Mucosa of stomach (tissue), 1 donor: Measurements from ENCODE around the gene COL23A1.
"Not testable (repeated sequence)": the region's sequence is repeated elsewhere in the genome, so short reads cannot be mapped to it uniquely, and the experiment has no call there.

Experiments
- H3K27me3 ChIP-seq: one replicate; pipeline ENCODE4 v1.7.0; 2013; ENCODE audit warnings: mild to moderate bottlenecking, low read length; ENCODE audit not compliant: control insufficient read depth, insufficient read depth
- H3K36me3 ChIP-seq: one replicate; pipeline ENCODE4 v1.7.0; 2013; ENCODE audit warnings: low read length; ENCODE audit not compliant: control insufficient read depth, insufficient read depth
- H3K4me1 ChIP-seq: one replicate; pipeline ENCODE4 v1.7.0; 2013; ENCODE audit warnings: mild to moderate bottlenecking, low read length; ENCODE audit not compliant: control insufficient read depth, insufficient read depth
- H3K4me3 ChIP-seq: one replicate; pipeline ENCODE4 v1.7.0; 2013; ENCODE audit warnings: low read length
- H3K9ac ChIP-seq: one replicate; pipeline ENCODE4 v1.7.0; 2013; ENCODE audit warnings: mild to moderate bottlenecking, low read length, moderate library complexity
- H3K9me3 ChIP-seq: one replicate; pipeline ENCODE4 v1.7.0; 2013; ENCODE audit warnings: mild to moderate bottlenecking, low read length, moderate library complexity; ENCODE audit not compliant: control insufficient read depth
- donor health status: Pancreatic carcinoma.

COL23A1 gene

GRCh38 chr5:178198706-178199105 is 391.5 kb downstream of the COL23A1 start:
- peaks cover 5% of the 10 kb centered on the region for H3K27me3 ChIP-seq
- no peak overlapping the region for H3K9ac ChIP-seq
- H3K4me3 ChIP-seq, result no peak overlapping the region
- no peaks in the 10 kb centered on the region for H3K4me1 ChIP-seq
- H3K36me3 ChIP-seq, result no peaks in the 10 kb centered on the region
- H3K9me3 ChIP-seq, result no peaks in the 10 kb centered on the region

DNA sequence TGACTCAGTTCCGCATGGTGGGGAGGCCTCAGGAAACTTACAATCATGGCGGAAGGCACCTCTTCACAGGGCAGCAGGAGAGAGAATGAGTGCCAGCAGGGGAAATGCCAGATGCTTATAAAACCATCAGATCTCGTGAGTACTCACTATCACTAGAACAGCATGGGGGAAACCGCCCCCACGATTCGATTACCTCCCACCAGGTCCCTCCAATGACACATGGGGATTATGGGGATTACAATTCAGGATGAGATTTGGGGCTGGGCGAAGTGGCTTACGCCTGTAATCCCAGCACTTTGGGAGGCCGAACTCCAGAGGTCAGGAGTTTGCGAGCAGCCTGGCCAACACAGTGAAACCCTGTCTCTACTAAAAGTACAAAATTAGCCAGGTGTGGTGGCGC is 392.0 kb downstream of the COL23A1 start:
- H3K9me3 ChIP-seq, H3K27me3 ChIP-seq, H3K36me3 ChIP-seq, H3K9ac ChIP-seq, H3K4me1 ChIP-seq, H3K4me3 ChIP-seq: not testable (repeated sequence)

DNA sequence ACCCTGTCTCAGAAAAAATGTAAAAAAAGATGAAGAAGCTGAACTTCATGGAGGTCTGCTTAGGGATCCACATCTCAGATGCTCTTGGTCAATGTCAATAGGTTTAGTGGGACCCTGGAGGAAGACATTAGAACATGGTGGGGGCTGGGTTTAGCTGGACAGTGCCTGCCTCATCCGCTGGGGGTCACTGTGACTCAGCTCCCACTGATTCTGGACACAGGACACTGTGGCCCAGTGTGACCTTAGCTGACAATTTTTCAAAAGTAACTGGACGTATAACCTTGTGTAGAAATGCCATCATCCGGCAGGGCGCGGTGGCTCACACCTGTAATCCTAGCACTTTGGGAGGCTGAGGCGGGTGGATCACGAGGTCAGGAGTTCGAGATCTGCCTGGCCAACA is 393.2 kb downstream of the COL23A1 start:
- H3K9ac ChIP-seq, result no peak overlapping the region
- H3K4me1 ChIP-seq, result no peaks in the 10 kb centered on the region
- H3K36me3 ChIP-seq, result no peaks in the 10 kb centered on the region
- no peak overlapping the region for H3K4me3 ChIP-seq
- peaks cover 5% of the 10 kb centered on the region for H3K27me3 ChIP-seq
- H3K9me3 ChIP-seq, result no peaks in the 10 kb centered on the region

DNA sequence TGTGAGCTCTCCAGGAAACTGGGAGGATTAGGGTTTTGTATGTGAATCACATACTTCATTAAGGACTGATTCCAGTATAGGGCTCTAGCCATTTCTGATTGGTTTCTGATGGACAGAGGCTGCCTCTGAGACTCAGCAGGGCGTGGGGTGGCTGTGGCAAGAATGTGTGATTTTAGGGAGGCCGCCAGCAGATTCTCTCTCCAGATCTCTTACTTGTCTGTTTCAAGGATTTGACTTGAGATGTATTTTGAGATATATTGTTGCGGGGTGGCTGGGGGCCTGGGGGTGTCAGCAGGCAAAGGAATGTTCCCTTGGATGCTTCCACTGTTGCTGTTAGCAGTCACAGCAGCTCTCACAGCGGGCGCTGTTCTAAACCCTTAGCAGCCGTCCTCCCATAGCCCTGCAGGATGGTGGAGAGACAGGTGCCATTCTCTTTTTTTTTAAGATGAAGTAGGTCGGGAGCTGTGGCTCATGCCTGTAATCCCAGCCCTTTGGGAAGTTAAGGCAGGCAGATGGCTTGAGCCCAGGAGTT is 393.8 kb downstream of the COL23A1 start:
- no peaks in the 10 kb centered on the region for H3K9me3 ChIP-seq
- H3K4me1 ChIP-seq, result no peaks in the 10 kb centered on the region
- H3K4me3 ChIP-seq, result no peak overlapping the region
- H3K36me3 ChIP-seq, result no peaks in the 10 kb centered on the region
- H3K9ac ChIP-seq, result no peak overlapping the region
- H3K27me3 ChIP-seq, result peaks cover 5% of the 10 kb centered on the region

DNA sequence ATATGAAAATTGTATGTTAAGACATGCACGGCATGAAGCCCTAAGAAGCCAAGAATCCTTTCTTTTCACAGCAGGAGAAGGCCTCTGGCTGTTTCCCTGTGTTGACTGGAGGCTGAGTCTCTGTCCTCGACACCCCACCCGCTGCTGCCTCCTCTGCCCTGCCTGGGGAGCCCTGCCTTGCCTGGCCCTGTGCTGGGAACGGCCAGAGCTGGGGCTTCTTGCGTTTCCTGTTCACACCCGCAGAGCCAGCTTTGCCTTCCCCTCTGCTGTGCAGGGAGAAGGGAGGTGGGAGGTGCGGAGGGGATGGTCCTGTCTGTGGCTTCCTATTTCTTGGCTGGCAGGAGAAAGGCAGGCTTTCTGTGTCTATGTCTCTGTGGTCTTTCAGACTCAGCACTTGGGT is 396.2 kb downstream of the COL23A1 start:
- Histone ChIP-seq H3K4me3 (no peak overlapping the region), H3K36me3 (no peaks in the 10 kb centered on the region), H3K9ac (no peak overlapping the region), H3K27me3 (peaks cover 5% of the 10 kb centered on the region), H3K9me3 (no peaks in the 10 kb centered on the region), H3K4me1 (no peaks in the 10 kb centered on the region)

- H3K36me3 ChIP-seq, result no peaks in the 10 kb centered on the region
- no peak overlapping the region for H3K4me3 ChIP-seq
- no peak overlapping the region for H3K9ac ChIP-seq
- peaks cover 5% of the 10 kb centered on the region for H3K27me3 ChIP-seq
- H3K4me1 ChIP-seq, result no peaks in the 10 kb centered on the region
- H3K9me3 ChIP-seq, result no peaks in the 10 kb centered on the region
Measured at GRCh38 chr5:178193251-178193809, 396.9 kb downstream of the COL23A1 start.

DNA sequence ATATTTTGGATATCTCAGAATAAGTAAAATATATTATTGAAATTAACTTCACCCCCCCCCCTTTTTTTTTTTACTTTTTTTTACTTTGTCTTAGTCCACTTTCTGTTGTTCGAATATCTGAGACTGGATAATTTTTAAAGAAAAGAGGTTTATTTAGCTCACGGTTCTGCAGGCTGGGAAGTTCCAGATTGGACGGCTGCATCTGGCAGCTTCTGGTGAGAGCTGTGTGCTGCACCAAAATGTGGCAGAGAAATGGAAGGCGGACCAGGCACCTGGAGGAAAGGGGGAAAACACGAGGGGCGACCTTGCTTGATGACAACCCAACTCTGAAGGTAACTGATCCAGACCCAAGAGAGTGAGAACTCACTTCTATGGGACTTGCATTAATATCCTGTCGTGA is 397.4 kb downstream of the COL23A1 start:
- no peaks in the 10 kb centered on the region for H3K36me3 ChIP-seq
- H3K9me3 ChIP-seq, result no peaks in the 10 kb centered on the region
- H3K9ac ChIP-seq, result no peak overlapping the region
- H3K27me3 ChIP-seq, result peaks cover 5% of the 10 kb centered on the region
- no peaks in the 10 kb centered on the region for H3K4me1 ChIP-seq
- H3K4me3 ChIP-seq, result no peak overlapping the region

DNA sequence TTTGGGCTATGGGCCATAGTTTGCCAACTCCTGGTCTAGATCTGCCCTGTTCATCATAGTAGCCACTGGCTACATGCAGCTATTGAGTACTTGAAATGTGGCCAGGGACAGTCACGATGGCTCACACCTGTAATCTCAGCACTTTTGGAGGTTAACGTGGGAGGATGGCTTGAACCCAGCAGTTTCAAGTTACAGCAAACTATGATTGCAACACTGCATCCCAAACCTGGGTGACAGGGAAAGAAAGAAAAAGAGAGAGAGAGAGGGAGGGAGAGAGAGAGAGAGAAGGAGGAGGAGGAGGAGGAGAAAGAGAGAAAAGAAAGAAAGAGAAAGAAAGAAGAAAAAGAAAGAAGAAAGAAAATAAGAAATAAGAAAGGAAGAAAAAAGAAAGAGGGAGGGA is 397.9 kb downstream of the COL23A1 start:
- no peaks in the 10 kb centered on the region for H3K9me3 ChIP-seq

DNA sequence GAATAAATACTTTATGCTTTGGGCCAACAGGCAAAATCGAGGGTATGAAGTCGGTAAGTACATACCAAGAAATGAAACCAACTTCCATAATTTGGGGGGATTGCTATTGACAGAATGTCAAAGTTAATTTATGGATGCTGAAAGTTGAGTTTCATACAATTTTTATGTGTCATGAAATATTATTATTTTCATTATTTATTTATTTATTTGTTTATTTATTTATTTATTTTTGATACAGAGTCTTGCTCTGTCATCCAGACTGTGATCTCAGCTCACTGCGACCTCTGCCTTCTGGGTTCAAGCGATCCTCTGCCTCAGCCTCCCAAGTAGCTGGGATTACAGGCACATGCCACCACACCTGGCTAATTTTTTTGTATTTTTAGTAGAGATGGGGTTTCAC is 398.5 kb downstream of the COL23A1 start:
- Histone ChIP-seq H3K9ac (no peak overlapping the region), H3K4me1 (no peaks in the 10 kb centered on the region), H3K36me3 (no peaks in the 10 kb centered on the region), H3K4me3 (no peak overlapping the region), H3K9me3 (no peaks in the 10 kb centered on the region), H3K27me3 (peaks cover 5% of the 10 kb centered on the region)

More for the DNA sequence above, 397.9 kb downstream of the COL23A1 start:
- no peaks in the 10 kb centered on the region for H3K36me3 ChIP-seq
- H3K9ac ChIP-seq, result no peak overlapping the region
- no peaks in the 10 kb centered on the region for H3K4me1 ChIP-seq
- peaks cover 5% of the 10 kb centered on the region for H3K27me3 ChIP-seq
- H3K4me3 ChIP-seq, result no peak overlapping the region

DNA sequence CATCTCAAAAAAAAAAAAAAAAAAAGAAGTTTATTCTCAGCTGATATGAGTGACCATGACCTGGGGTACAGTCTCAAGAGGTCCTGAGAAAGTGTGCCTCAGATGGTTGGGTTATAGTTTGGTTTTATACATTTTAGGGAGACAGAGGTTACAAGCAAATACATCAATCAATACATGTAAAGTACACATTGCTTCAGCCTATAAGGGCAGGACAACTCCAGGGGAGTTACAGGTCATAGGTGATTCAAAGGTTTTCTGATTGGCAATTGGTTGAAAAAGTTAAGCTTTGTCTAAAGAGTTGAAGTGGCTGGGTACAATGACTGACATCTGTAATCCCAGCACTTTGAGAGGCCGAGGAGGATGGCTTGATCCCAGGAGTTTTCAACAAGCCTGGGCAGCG is 400.8 kb downstream of the COL23A1 start:
- Histone ChIP-seq H3K36me3 (no peaks in the 10 kb centered on the region), H3K27me3 (peaks cover 5% of the 10 kb centered on the region), H3K4me1 (no peaks in the 10 kb centered on the region), H3K9me3 (no peaks in the 10 kb centered on the region), H3K9ac (no peak overlapping the region), H3K4me3 (no peak overlapping the region)
